Neural cell (in vitro differentiated cells): ENCODE data around the gene FERD3L. TPM values are rescaled to one million over a fixed set of nuclear protein-coding genes. Genes with fewer than 3 reads are reported as not detected.

Experiments used
- H2AFZ ChIP-seq: fragments of 200-600, 300-800 bp; sonication (generic), shearing (Covaris generic); 2 replicates; pipeline ENCODE4 v1.6.0; 2014; ENCODE audit warnings: low read depth, mild to moderate bottlenecking, antibody characterized with exemption, low read length, moderate library complexity
- H3F3A ChIP-seq: fragments of 200-600 bp; shearing (Covaris generic); 2 replicates; pipeline ENCODE4 v1.6.1; 2016; ENCODE audit warnings: mild to moderate bottlenecking, moderate library complexity, mixed read lengths, antibody characterized with exemption, low read length; ENCODE audit not compliant: insufficient read depth, poor library complexity, severe bottlenecking
- H3K27ac ChIP-seq: fragments of 200-600, 300-800 bp; sonication (generic), shearing (Covaris generic); 2 replicates; pipeline ENCODE4 v1.5.1; 2014; ENCODE audit warnings: mild to moderate bottlenecking, low read length, moderate library complexity
- H3K27me3 ChIP-seq: fragments of 300-800, 200-600 bp; sonication (generic), shearing (Covaris generic); 2 replicates; pipeline ENCODE4 v1.6.0; 2014; ENCODE audit warnings: mild to moderate bottlenecking, low read depth, low read length, moderate library complexity; ENCODE audit not compliant: insufficient read depth
- H3K36me3 ChIP-seq: fragments of 300-800, 200-600 bp; sonication (generic), shearing (Covaris generic); 2 replicates; pipeline ENCODE4 v1.5.1; 2014; ENCODE audit warnings: mild to moderate bottlenecking, antibody characterized with exemption, low read length, moderate library complexity; ENCODE audit not compliant: insufficient read depth
- H3K4me2 ChIP-seq: fragments of 300-800, 200-600 bp; sonication (generic), shearing (Covaris generic); 2 replicates; pipeline ENCODE4 v1.6.0; 2014; ENCODE audit warnings: mild to moderate bottlenecking, low read length
- H3K4me3 ChIP-seq: fragments of 300-800, 200-600 bp; sonication (generic), shearing (Covaris generic); 2 replicates; pipeline ENCODE4 v1.5.1; 2014; ENCODE audit warnings: mild to moderate bottlenecking, low read length, moderate library complexity
- H3K79me2 ChIP-seq: fragments of 200-600 bp; shearing (Covaris generic); replicated peaks from 2 replicates; pipeline ENCODE4 v1.6.0; 2014; ENCODE audit warnings: mild to moderate bottlenecking, low read length, moderate library complexity; ENCODE audit not compliant: insufficient read depth
- H3K9ac ChIP-seq: fragments of 300-800, 200-600 bp; sonication (generic), shearing (Covaris generic); 2 replicates; pipeline ENCODE4 v1.6.1; 2016; ENCODE audit warnings: mild to moderate bottlenecking, low read length, mixed read lengths
- H3K9me2 ChIP-seq: fragments of 200-600 bp; shearing (Covaris generic); 2 replicates; pipeline ENCODE4 v1.6.1; 2016; ENCODE audit warnings: mild to moderate bottlenecking, low read length, mixed read lengths; ENCODE audit not compliant: insufficient read depth
- H3K9me3 ChIP-seq: fragments of 200-600, 300-800 bp; sonication (generic), shearing (Covaris generic); 2 replicates; pipeline ENCODE4 v1.6.1; 2016; ENCODE audit warnings: mild to moderate bottlenecking, mixed run types, low read length, moderate library complexity, mixed read lengths
- H4K20me1 ChIP-seq: fragments of 200-600 bp; shearing (Covaris generic); 2 replicates; pipeline ENCODE4 v1.6.1; 2016; ENCODE audit warnings: mild to moderate bottlenecking, mixed run types; ENCODE audit not compliant: insufficient read depth
- CTCF ChIP-seq: fragments of 450-650 bp; IDR thresholded peaks from 2 replicates; pipeline ENCODE4 v1.5.1; 2014; ENCODE audit warnings: antibody characterized with exemption, mild to moderate bottlenecking, moderate library complexity; ENCODE audit not compliant: poor library complexity, severe bottlenecking
- EP300 ChIP-seq: fragments of 450-650 bp; conservative IDR thresholded peaks from 2 replicates; pipeline ENCODE4 v1.6.1; 2014; ENCODE audit warnings: antibody characterized with exemption, mild to moderate bottlenecking, moderate library complexity; ENCODE audit not compliant: poor library complexity, severe bottlenecking
- EZH2 ChIP-seq: fragments of 200-600, 300-800 bp; shearing (Covaris generic), sonication (generic); IDR thresholded peaks from 2 replicates; pipeline ENCODE4 v1.6.1; 2014; ENCODE audit warnings: antibody characterized with exemption, low read length, borderline replicate concordance, mild to moderate bottlenecking; ENCODE audit not compliant: insufficient read depth, poor library complexity, severe bottlenecking
- MXI1 ChIP-seq: fragments of 450-650 bp; conservative IDR thresholded peaks from 2 replicates; pipeline ENCODE4 v1.6.1; 2014; ENCODE audit warnings: antibody characterized with exemption, mild to moderate bottlenecking; ENCODE audit not compliant: poor library complexity, severe bottlenecking
- POLR2AphosphoS5 ChIP-seq: IDR thresholded peaks from 2 replicates; pipeline ENCODE4 v1.6.1; 2012
- RAD21 ChIP-seq: fragments of 450-650 bp; conservative IDR thresholded peaks from 2 replicates; pipeline ENCODE4 v1.6.1; 2014; ENCODE audit warnings: antibody characterized with exemption, mild to moderate bottlenecking, moderate library complexity
- REST ChIP-seq: IDR thresholded peaks from 2 replicates; pipeline ENCODE4 v1.6.1; 2012; ENCODE audit warnings: borderline replicate concordance
- SMC3 ChIP-seq: fragments of 450-650 bp; conservative IDR thresholded peaks from 2 replicates; pipeline ENCODE4 v1.6.1; 2014; ENCODE audit warnings: antibody characterized with exemption, mild to moderate bottlenecking, moderate library complexity; ENCODE audit not compliant: poor library complexity
- TAF1 ChIP-seq: IDR thresholded peaks from 2 replicates; pipeline ENCODE4 v1.6.1; 2012; ENCODE audit warnings: low read depth
- polyA plus RNA-seq: library from polyadenylated mRNA; depleted of rRNA; stranded (reverse); fragments of >200 nt; gene quantifications from 2 replicates; pipeline ENCODE4 v1.2.3, GENCODE V29; 2014

FERD3L gene
- polyA plus RNA-seq, 1 donor from 2014 or later: not detected

GRCh38 chr7:19105546-19105945 is 39.7 kb downstream of the FERD3L start:
- no peak for TF ChIP-seq POLR2AphosphoS5
- TF ChIP-seq RAD21: no peak
- no peak for TF ChIP-seq MXI1
- no peak for TF ChIP-seq EP300
- TF ChIP-seq EZH2: no peak
- TF ChIP-seq REST: no peak
- TF ChIP-seq TAF1: no peak
- no peak for TF ChIP-seq SMC3
- no peak for TF ChIP-seq CTCF
- H3K27ac ChIP-seq: no peak overlapping the region
- H3K36me3 ChIP-seq: no peaks in the 10 kb centered on the region
- H3F3A ChIP-seq: no peaks in the 10 kb centered on the region
- no peaks in the 10 kb centered on the region for H3K9me3 ChIP-seq
- no peaks in the 10 kb centered on the region for H3K9me2 ChIP-seq
- H3K4me2 ChIP-seq: no peak overlapping the region
- no peak overlapping the region for H3K4me3 ChIP-seq
- H3K27me3 ChIP-seq: peaks cover 80% of the 10 kb centered on the region
- no peaks in the 10 kb centered on the region for H4K20me1 ChIP-seq
- no peak overlapping the region for H2AFZ ChIP-seq
- H3K9ac ChIP-seq: no peak overlapping the region
- H3K79me2 ChIP-seq: no peaks in the 10 kb centered on the region

- H4K20me1 ChIP-seq: no peaks in the 10 kb centered on the region
- no peak for TF ChIP-seq MXI1
- TF ChIP-seq EZH2: no peak
- no peak for TF ChIP-seq REST
- no peak for TF ChIP-seq CTCF
- TF ChIP-seq EP300: no peak
- no peak for TF ChIP-seq SMC3
- no peak for TF ChIP-seq RAD21
- TF ChIP-seq POLR2AphosphoS5: no peak
- no peak for TF ChIP-seq TAF1
- H3K4me3 ChIP-seq: no peak overlapping the region
- H3K27me3 ChIP-seq: peaks cover 75% of the 10 kb centered on the region
- no peaks in the 10 kb centered on the region for H3F3A ChIP-seq
- H3K4me2 ChIP-seq: no peak overlapping the region
- H3K27ac ChIP-seq: no peak overlapping the region
- H3K9me3 ChIP-seq: no peaks in the 10 kb centered on the region
- H3K79me2 ChIP-seq: no peaks in the 10 kb centered on the region
- no peaks in the 10 kb centered on the region for H3K9me2 ChIP-seq
- H2AFZ ChIP-seq: no peak overlapping the region
- no peaks in the 10 kb centered on the region for H3K36me3 ChIP-seq
- H3K9ac ChIP-seq: no peak overlapping the region
These were observed 40.4 kb downstream of the FERD3L start for GRCh38 chr7:19104811-19105210.
